Measurements from ENCODE around the gene SPATS2.

SPATS2 gene

GRCh38 chr12:49541140-49541861 lies 174.0 kb downstream of the SPATS2 start:
- DNase-seq (ENCODE audit: low spot score) = no peak

- no peak for DNase-seq (ENCODE audit: low spot score)
Observed at GRCh38 chr12:49541911-49542505, 174.7 kb downstream of the SPATS2 start.

- DNase-seq (ENCODE audit: low spot score) = no peak
Observed at GRCh38 chr12:49542592-49543160, 175.4 kb downstream of the SPATS2 start.

- DNase-seq (ENCODE audit: low spot score) = no peak
Observed at GRCh38 chr12:49543221-49543913, 176.1 kb downstream of the SPATS2 start.

GRCh38 chr12:49543914-49544815 lies 176.9 kb downstream of the SPATS2 start:
- peak; percentile 55 for DNase-seq (ENCODE audit: low spot score)

GRCh38 chr12:49545815-49546214 lies 178.6 kb downstream of the SPATS2 start:
- DNase-seq (ENCODE audit: low spot score) = no peak

GRCh38 chr12:49546481-49546880 lies 179.2 kb downstream of the SPATS2 start:
- no peak for DNase-seq (ENCODE audit: low spot score)

GRCh38 chr12:49547090-49547690 lies 179.9 kb downstream of the SPATS2 start:
- DNase-seq (ENCODE audit: low spot score) = no peak

GRCh38 chr12:49548481-49548821 lies 181.2 kb downstream of the SPATS2 start:
- no peak for DNase-seq (ENCODE audit: low spot score)

- DNase-seq (ENCODE audit: low spot score) = peak; percentile 82
Observed at GRCh38 chr12:49548822-49549648, 181.8 kb downstream of the SPATS2 start.

GRCh38 chr12:49549735-49550692 lies 182.8 kb downstream of the SPATS2 start:
- DNase-seq (ENCODE audit: low spot score) = no peak

- no peak for DNase-seq (ENCODE audit: low spot score)
Observed at GRCh38 chr12:49550693-49551252, 183.5 kb downstream of the SPATS2 start.

GRCh38 chr12:49552014-49552413 lies 184.8 kb downstream of the SPATS2 start:
- DNase-seq (ENCODE audit: low spot score) = no peak

GRCh38 chr12:49552425-49552824 lies 185.2 kb downstream of the SPATS2 start:
- DNase-seq (ENCODE audit: low spot score) = no peak

GRCh38 chr12:49552899-49553298 lies 185.6 kb downstream of the SPATS2 start:
- DNase-seq (ENCODE audit: low spot score) = no peak

GRCh38 chr12:49553512-49554088 lies 186.3 kb downstream of the SPATS2 start:
- peak; percentile 73 for DNase-seq (ENCODE audit: low spot score)

GRCh38 chr12:49554266-49554665 lies 187.0 kb downstream of the SPATS2 start:
- DNase-seq (ENCODE audit: low spot score) = no peak

- no peak for DNase-seq (ENCODE audit: low spot score)
Observed at GRCh38 chr12:49555631-49556390, 188.5 kb downstream of the SPATS2 start.
